Endothelial cell of hepatic sinusoid (primary cell): ENCODE measurements around the gene PDPK1.
"Not testable (repeated sequence)": the region's sequence is repeated elsewhere in the genome, so short reads cannot be mapped to it uniquely, and the experiment has no call there.

ENCODE experiments used
- in situ Hi-C: cut with HindIII; loops from 2 replicates; pipeline ENCODE4 v1.10.0; 2017; ENCODE audit warnings: low sequenced_read_pairs

PDPK1 gene

DNA sequence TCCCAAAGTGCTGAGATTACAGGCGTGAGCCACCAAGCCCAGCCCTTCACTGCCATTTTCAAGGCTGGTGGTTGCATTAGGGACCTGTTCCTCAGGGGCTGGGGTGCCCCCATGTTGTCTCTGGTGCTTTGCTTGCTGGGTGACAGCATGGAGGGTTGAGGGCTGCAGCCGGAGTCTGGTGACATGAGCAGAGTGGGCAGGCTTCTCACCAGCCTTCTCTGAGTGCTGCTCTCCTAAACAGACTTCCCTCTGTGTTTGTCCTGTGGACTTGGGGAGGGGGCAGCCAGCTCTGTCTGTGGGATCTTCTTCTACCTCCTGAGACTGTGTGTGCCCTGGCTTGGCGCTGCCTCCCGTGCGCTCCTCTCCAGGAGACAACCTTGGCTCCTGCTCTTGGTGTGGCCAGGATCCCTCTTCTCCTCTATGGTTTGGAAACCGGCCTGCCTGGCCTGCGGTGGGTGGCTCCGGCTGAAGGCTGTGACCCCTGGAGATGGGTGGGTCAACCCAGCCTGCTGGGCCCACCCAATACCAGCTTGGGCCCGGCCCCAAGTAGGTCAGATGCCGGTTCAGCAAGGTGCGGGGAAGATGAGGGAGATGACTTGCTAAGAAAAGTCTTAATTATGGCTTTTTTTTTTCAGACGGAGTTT is 72.1 kb downstream of the PDPK1 start:
- in situ Hi-C loops: no loop called here

DNA sequence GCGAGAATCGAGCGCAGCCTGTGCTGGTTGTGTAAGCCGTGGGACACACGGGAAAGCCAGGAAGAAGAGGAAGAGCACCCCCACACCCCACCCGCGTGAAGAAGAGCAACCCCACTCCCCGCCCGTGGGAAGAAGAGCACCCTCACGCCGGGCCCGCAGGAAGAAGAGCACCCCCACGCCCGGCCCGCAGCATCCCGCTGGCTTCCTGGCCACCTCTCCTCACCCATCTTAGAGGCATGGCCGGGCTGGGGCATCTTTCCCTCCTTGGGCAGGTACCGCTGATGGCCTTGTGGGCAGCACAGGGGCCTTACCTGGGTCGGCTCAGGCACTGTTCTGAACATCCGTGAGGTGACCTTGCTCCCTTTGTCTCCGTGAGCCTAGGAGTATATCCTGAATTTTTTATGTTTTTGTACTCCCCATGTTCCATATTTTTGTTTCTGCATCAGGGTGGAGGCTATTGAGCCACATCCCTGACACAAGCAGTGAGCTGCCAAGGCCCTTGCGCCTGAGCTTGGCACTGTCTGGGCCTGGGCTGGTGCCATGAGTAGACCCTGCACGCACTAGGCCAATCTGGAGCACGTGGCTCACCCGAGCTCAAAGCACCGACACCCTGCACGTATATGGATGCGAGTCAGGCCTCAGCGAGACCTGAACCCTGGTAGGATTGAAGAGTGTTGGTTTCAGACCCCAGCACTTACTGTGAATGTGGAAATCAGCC is 73.1 kb downstream of the PDPK1 start:
- in situ Hi-C loops: no loop called here

GRCh38 chr16:2611499-2611862 is 73.7 kb downstream of the PDPK1 start:
- in situ Hi-C loops: no loop called here

GRCh38 chr16:2611877-2612276 is 74.1 kb downstream of the PDPK1 start:
- in situ Hi-C loops: not testable (repeated sequence)

- in situ Hi-C loops: not testable (repeated sequence)
These were observed 75.4 kb downstream of the PDPK1 start for GRCh38 chr16:2613251-2613650.

- in situ Hi-C loops: no loop called here
These were observed 77.0 kb downstream of the PDPK1 start for GRCh38 chr16:2614761-2615191.

GRCh38 chr16:2618964-2619363 is 81.1 kb downstream of the PDPK1 start:
- in situ Hi-C loops: not testable (repeated sequence)

DNA sequence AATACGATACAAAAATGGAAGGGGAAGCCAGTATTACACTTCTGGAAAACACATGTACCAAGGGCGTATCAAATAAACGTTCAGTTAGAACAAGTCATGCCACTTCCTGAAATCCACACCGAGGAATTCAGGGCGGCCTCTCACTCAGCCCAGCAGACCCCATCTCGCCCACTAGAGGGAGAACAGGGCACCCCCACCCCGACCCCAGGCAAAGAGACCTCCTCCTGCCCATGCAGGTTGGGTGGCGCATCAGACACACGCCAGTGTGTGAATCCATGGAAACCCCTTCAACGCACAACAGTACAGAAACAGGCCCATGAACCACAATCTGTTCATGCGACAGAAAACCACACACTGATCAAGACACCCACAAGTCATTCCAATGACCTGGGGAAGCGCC is 81.8 kb downstream of the PDPK1 start:
- in situ Hi-C loops: not testable (repeated sequence)

DNA sequence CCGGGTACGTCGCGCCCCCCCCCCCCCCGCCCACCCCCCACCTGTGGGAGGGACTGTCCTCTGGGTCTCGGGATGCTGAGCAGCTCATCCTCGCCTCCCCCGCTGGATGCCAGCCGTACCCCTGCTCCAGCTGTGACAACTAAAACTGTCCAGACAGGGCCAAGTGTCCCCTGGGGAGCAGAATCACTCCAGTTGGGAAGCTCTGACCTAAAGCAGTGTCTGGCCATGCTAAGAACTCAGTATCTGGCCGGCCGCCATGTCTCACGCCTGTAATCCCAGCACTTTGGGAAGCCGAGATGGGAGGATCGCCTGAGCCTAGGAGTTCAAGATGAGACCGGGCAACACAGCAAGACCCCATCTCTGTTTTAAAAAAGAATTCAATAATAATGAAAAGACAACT is 83.0 kb downstream of the PDPK1 start:
- in situ Hi-C loops: not testable (repeated sequence)

DNA sequence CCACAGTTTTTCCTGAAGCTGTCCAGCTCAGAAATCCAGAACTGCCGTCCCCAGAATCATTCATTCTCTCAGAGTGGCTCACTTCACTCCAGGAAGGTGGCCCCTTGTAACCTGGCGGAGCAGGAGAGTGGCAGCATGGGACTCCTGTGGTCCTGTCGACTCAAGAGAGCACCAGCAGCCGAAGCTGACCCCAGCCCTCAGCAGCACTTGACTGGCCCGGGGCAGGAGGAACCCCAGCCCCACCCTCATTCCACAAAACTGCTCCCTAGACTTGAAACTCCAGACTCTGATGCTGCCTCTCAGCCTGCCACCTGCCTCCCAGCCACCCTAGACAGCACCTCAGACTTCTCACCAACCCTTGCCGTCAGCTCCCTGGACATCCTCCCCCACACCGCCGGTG is 83.6 kb downstream of the PDPK1 start:
- in situ Hi-C loops: not testable (repeated sequence)

DNA sequence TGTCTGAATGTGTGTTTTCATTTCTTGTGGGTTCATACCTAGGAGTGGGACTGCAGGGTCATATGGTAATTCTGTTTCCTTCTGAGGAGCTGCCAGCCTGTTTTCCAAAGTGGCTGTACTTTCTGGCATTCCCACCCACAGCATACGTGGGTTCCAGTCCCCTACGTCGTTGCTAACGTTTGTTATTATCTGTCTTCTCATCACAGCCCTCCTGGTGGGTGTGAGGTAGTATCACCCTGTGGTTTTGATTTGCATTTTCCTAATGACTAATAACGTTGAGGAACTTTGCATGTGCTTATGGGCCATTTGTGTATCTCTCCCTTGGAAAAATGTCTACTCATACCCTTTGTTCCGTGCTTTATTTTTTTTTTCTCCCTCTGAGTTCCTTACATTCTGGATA is 89.3 kb downstream of the PDPK1 start:
- in situ Hi-C loops: not testable (repeated sequence)

GRCh38 chr16:2631203-2631602 is 93.4 kb downstream of the PDPK1 start:
- in situ Hi-C loops: not testable (repeated sequence)

DNA sequence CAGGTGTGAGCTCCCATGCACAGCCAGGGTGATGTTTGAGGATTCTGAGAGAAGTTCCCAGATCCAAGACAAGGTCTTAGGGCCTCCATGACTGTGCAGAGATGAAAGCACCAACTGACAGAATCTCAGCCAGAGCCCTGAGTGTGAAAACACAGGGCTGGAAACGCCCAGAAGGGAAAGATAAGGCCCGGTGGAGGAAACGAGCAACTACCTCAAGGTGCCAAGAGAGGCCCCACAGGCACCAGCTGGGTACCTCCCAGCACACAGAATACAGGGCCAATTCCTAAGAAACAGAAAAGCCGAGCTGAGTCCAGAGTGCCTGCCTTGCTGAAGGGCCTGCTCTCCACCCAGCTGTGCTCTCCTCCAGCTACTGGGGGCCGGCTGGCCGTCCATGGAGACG is 94.5 kb downstream of the PDPK1 start:
- in situ Hi-C loops: not testable (repeated sequence)

DNA sequence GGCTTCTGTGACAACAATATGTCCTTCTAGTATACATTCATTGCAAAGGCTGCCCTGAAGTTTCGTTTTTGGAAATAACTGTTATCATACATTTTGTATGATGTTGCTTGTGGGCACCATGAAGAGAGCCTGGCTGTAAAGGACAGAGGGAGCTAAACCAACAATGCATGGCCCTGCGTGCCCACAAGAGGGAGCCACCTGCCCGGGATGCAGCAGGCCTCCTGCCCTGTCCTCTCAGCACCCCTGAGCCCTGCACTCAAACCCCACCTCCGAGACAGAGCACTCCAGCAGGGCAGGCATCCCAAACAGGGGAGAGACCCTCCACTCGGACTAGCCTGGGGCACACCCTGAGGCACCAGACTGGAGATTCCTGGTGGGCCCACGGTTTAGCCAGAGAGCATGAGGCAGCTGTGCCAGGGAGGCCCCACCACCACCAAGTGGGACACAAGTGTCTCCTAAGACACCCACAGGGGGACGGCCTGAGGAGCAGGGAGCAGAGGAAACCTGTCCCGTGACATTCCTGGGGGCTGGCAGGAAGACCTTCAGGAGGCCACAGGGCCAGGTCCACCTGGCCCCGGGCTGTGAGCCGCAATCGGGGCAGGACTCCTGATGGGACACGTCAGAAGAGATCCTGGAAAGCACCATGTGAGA is 101.4 kb downstream of the PDPK1 start:
- in situ Hi-C loops: not testable (repeated sequence)

DNA sequence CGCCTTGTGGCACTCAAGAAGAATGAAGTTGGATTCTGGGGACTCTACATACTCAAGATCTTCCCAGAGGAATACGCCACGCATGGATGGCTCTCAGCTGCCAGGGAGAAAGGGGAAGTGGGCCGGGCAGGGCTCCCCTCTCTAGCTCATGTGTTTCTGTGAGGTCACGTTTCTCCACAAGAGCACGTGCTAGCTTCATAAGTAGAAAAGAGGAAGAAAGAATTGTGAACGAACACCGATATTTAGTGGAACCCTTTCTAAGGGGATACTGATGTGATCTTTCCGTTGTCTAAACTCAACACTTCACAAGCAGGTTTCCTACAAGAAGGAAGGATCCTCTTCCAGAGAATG is 101.9 kb downstream of the PDPK1 start:
- in situ Hi-C loops: not testable (repeated sequence)

- in situ Hi-C loops: not testable (repeated sequence)
These were observed 104.7 kb downstream of the PDPK1 start for GRCh38 chr16:2642561-2642960.

DNA sequence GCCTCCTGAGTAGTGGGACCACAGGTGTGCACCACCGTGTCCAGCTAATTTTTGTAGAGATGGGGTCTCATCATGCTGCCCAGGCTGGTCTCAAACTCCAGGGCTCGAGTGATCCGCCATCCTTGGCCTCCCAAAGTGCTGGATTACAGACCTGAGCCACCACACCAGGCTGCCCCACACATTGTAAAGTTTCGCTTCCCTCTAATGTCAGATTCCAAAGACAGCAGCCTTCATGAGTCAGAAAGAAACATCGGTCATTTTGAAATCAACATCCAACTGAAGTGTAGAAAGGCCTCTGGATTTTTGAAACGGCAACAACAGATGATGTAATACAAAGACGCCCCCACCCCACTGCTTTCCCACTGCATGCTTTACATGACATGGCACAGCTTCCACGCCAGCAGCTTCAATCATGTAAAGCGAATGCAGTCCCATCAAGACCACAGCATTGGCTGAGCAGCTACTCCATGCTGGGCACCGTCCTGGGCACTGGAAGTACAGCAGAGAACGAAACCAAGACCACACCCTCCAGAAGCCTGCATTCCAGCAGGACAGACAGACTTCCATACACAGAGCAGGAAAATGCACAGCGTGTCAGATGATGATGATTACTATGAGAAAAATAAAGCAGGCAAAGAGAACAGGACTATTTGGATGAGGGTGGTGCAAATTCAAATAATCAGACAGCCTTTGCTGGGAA is 107.1 kb downstream of the PDPK1 start:
- in situ Hi-C loops: not testable (repeated sequence)

DNA sequence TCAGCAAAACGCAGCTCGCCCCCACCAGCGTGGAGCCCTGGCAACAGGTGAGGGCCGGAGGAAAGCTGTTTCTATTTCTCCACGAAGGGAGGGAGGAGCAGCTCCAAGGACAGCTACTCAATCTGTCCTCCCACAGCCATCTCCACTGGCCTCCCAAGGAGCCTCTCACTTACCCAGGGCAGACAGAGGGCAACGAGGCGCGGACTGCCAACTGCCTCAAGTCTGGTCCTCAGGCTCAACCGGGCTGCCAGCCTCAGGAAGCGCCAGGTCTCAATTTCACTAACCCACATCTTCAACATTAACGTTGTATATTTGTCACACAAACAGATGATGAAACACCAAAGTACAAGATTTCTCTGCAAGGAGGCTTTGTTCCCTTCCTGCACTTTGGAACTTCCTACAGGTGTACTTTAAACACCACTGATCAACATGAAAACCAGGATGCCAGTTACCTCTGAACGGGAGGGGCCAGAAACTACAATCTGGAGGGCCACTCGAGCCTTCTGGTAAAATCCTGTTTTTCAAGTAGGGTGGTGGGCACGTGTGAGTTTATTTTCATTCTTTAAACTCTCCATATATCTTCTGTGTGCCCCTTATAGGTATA is 113.5 kb downstream of the PDPK1 start:
- in situ Hi-C loops: not testable (repeated sequence)
